ENCODE results near the gene EXOC6B.

DNA sequence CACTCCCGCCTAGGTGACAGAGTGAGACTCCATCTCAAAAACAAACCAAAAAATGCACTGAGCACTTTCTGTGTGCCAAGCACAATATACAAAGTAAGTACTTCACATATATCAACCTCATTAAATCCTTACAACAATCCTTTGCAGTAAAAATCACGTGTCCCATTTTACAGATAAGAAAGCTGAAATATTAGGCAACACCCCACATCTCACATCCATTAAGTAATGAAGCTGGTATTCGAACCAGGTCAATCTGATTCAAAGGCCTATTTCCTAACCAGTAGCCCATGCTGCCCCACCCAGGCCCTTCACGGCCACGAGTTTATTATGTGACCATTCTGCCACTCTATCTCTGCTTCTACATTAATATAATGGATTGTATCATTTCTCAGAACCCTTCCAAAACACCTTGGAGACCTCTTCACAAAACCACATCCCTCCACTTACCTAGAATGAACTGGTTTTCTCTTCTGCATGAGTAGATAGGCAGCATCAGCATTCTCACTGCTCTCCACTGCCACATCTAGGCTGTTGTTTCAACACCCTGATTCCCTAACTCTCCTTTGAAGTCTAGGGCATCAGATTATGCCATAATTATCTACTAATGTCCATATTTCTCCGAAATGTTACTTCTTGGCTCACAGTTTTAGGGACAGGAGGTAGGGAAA, 3.1 kb upstream of the EXOC6B start:
- no peak for TF ChIP-seq CTCF (IDR thresholded peaks at IDR 0.05)
- TF ChIP-seq POLR2A (IDR thresholded peaks at IDR 0.05), result no peak

Data from heart left ventricle (tissue), 13 donors.